GM12878 (cell line): Measurements from ENCODE around the gene TUBB. TPM values are rescaled to one million over a fixed set of nuclear protein-coding genes. Genes with fewer than 3 reads are reported as not detected.
A peak's percentile ranks its signal among the peaks of the same experiment; 100 is the strongest.

Experiments used
- ATAC-seq: fragments of 200-7000 bp; cut with Tn5 transposase; 3 replicates; pipeline ENCODE4 v1.9.1; 2020; ENCODE audit warnings: mild to moderate bottlenecking, moderate library complexity
- BruUV-seq: library from RNA; stranded (reverse); fragments of 400-500 nt; replicated peaks from 2 replicates; lab custom pipeline; 2021; lab: Mats Ljungman, UMichigan
- CTCF ChIA-PET: fragments of 300-600 bp; sonication (Branson Sonifier 250); formaldehyde crosslinking; extraction: SDS; loops from one replicate; lab custom pipeline; 2021; ENCODE audit warnings: inconsistent platforms; lab: Yijun Ruan, JAX
- POLR2A ChIA-PET: fragments of 350-600 bp; formaldehyde crosslinking; extraction: SDS; loops from one replicate; lab custom pipeline; 2021; ENCODE audit warnings: inconsistent platforms; lab: Charles Lee
- RAD21 ChIA-PET: fragments of 300-600 bp; sonication (Branson Sonifier 250); formaldehyde crosslinking; loops from one replicate; lab custom pipeline; 2023; ENCODE audit warnings: antibody characterized with exemption; ENCODE audit not compliant: unreplicated experiment; lab: Charles Lee
- SMC1A ChIA-PET: fragments of 300-600 bp; sonication (Branson Sonifier 250); formaldehyde crosslinking; loops from one replicate; lab custom pipeline; 2023; ENCODE audit not compliant: unreplicated experiment, uncharacterized antibody; lab: Charles Lee
- DNase-seq: peaks from one replicate; pipeline ENCODE4 v3.0.0-alpha.2; 2011; ENCODE audit warnings: low read depth, low spot score
- FAIRE-seq: peaks from 3 replicates; lab custom pipeline; 2011; peaks lifted over from hg19 to GRCh38; lab: Jason Lieb, UNC
- H2AFZ ChIP-seq: 2 replicates; pipeline ENCODE4 v1.6.0; 2011; ENCODE audit warnings: low read depth, low read length, control low read depth; ENCODE audit not compliant: control insufficient read depth
- H3K27ac ChIP-seq: 2 replicates; pipeline ENCODE4 v1.5.1; 2011; ENCODE audit warnings: control low read depth; ENCODE audit not compliant: control insufficient read depth, insufficient read depth
- H3K27me3 ChIP-seq, 2 experiments: replicated peaks in 1 of 2; 2 replicates each; pipeline versions ENCODE4 v1.6.0 to v1.6.1; 2011; ENCODE audit warnings: low read length in 1 of 2; ENCODE audit not compliant: control insufficient read depth in 2 of 2, insufficient read depth in 2 of 2
- H3K36me3 ChIP-seq, 2 experiments: 2 replicates each; pipeline ENCODE4 v1.5.1; 2011; ENCODE audit warnings: low read length in 1 of 2; ENCODE audit not compliant: control insufficient read depth in 2 of 2, insufficient read depth in 2 of 2
- H3K4me1 ChIP-seq: 2 replicates; pipeline ENCODE4 v1.6.1; 2011; ENCODE audit warnings: mild to moderate bottlenecking, low read length, moderate library complexity, mixed read lengths; ENCODE audit not compliant: control insufficient read depth, insufficient read depth
- H3K4me2 ChIP-seq: 2 replicates; pipeline ENCODE4 v1.6.0; 2011; ENCODE audit warnings: control low read depth; ENCODE audit not compliant: control insufficient read depth, insufficient read depth
- H3K4me3 ChIP-seq: fragments of 200-600 bp; sonication (generic); 2 replicates; pipeline ENCODE4 v1.5.1; 2016
- H3K79me2 ChIP-seq: 2 replicates; pipeline ENCODE4 v1.6.0; 2011; ENCODE audit warnings: low read length; ENCODE audit not compliant: control insufficient read depth, insufficient read depth
- H3K9ac ChIP-seq: 2 replicates; pipeline ENCODE4 v1.8.0; 2011; ENCODE audit warnings: low read length, control low read depth, mixed read lengths; ENCODE audit not compliant: control insufficient read depth, insufficient read depth
- H3K9me3 ChIP-seq: replicated peaks from 3 replicates; pipeline ENCODE4 v1.5.1; 2011; ENCODE audit warnings: mild to moderate bottlenecking, low read length; ENCODE audit not compliant: control insufficient read depth, insufficient read depth
- H4K20me1 ChIP-seq: 2 replicates; pipeline ENCODE4 v1.6.0; 2011; ENCODE audit not compliant: control insufficient read depth, insufficient read depth
- TCF3 ChIP-seq: IDR thresholded peaks from 2 replicates; pipeline ENCODE4 v1.6.1; 2012; ENCODE audit warnings: low read depth, mild to moderate bottlenecking, low read length, borderline replicate concordance; ENCODE audit not compliant: insufficient read depth
- ZNF384 ChIP-seq: IDR thresholded peaks from 2 replicates; pipeline ENCODE4 v1.6.1; 2012; ENCODE audit warnings: low read depth, mild to moderate bottlenecking, low read length, improper control_type of control experiment, borderline replicate concordance
- ZSCAN29 ChIP-seq: fragments of 450-650 bp; IDR thresholded peaks from 2 replicates; pipeline ENCODE4 v1.6.1; 2017; ENCODE audit warnings: mild to moderate bottlenecking, moderate library complexity
- WGBS: methylation state at CpG from one replicate; pipeline ENCODE4 v1.1.6; 2016; ENCODE audit warnings: low lambda C conversion rate; ENCODE audit not compliant: insufficient replicate concordance, insufficient coverage; ENCODE audit errors: missing lambda C conversion rate; 5-methylcytosine and 5-hydroxymethylcytosine counted together
- in situ Hi-C: fragments of 300-500 bp; cut with MboI; formaldehyde crosslinking; loops from 9 replicates; pipeline ENCODE4 v1.14.3; 2018; ENCODE audit warnings: mixed read lengths
- intact Hi-C: fragments of 100-400 bp; cut with micrococcal nuclease; formaldehyde crosslinking; loops from one replicate; pipeline ENCODE4 v1.14.2; 2022; ENCODE audit not compliant: unreplicated experiment
- polyA plus RNA-seq, 11 experiments: library from polyadenylated mRNA; depleted of rRNA in 4 of 11; unstranded in 6 of 11; stranded (reverse) in 5 of 11; fragments of >200 nt; fragmentation: Nextera tagmentation in 4 of 11; fragmentation: Illumina TruSeq in 1 of 11; extraction: Ambion mirVana in 4 of 11; extraction: Trizol in 1 of 11; gene quantifications; 1 replicate in 1 of 11; 2 replicates in 10 of 11; pipeline versions ENCODE4 v1.2.1 to v1.2.3, GENCODE V29; 2011 to 2016; ENCODE audit warnings: inconsistent platforms in 2 of 11, missing spikeins in 2 of 11, low read depth in 1 of 11
- total RNA-seq, 4 experiments: library from RNA; depleted of rRNA in 3 of 4; stranded (reverse); fragments of >200 nt in 3 of 4; fragmentation: Illumina TruSeq in 1 of 4; extraction: Trizol in 1 of 4; gene quantifications; 2 replicates each; pipeline versions ENCODE4 v1.2.1 to v1.2.3, GENCODE V29; 2013 to 2021
- TF ChIP-seq, protein P1 (sequence below): fragments of 450-650 bp; IDR thresholded peaks from 2 replicates; pipeline ENCODE4 v1.6.1; 2017; ENCODE audit warnings: mild to moderate bottlenecking, low read depth, inconsistent platforms; ENCODE audit not compliant: poor library complexity, severe bottlenecking

TUBB gene
- total and polyA plus RNA-seq, 10 of the 15 experiments (the other 5 are each of a cell fraction or from before 2014, with no cell fraction given): 1,039 to 3,052 (median 1,656) TPM

DNA sequence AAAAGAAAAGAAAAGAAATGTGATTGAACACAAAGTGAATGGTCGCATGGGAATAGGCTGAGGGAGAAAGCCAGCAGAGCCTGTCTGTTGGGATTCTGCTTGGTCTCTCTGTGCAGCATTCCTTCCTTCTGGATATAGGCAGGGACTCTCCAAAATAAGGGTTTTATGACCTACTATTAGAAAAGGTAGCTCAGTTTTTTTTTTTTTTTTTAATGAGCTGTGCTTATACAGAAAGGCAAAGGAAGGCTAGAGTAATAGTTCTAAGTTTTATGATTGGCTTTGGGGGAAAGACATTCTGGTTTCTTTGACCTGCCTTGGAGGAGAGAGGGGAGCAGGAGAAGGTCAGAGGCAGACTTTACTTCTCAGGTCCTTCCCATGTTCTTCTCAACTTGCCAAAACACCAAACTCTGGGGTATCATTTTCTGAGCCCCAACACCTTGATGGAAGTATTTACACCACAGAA, 43.0 kb downstream of the TUBB start:
- ChIA-PET CTCF (interaction anchor here (1.2 to 2.7 kb wide), 11 partner anchors 10 to 59 kb away, joined by 3 to 12 read pairs (median 6); partner anchors contain the start of gene IER3), SMC1A (interaction anchor here (1.0 to 9.7 kb wide), 7 partner anchors 19 to 53 kb away, joined by 4 to 217 read pairs (median 6); partner anchors contain the start of gene FLOT1), POLR2A (interaction anchor here (0.6 to 4.2 kb wide), 10 partner anchors 16 to 148 kb away, joined by 3 to 49 read pairs (median 4); partner anchors contain the start of genes FLOT1 and MDC1)
- DNase-seq (no peak), ATAC-seq (no peak), FAIRE-seq (no peak)
- no peak overlapping the region for H3K27ac ChIP-seq
- in situ Hi-C loops: no loop called here
- H3K4me1 ChIP-seq: peaks cover 33% of the 10 kb centered on the region
- H3K4me2 ChIP-seq: no peak overlapping the region
- no peak overlapping the region for H2AFZ ChIP-seq
- H3K9ac ChIP-seq: no peak overlapping the region
- no peak overlapping the region for H3K4me3 ChIP-seq
- intact Hi-C loops: no loop called here
- TF ChIP-seq ZSCAN29: no peak
- TF ChIP-seq ZNF384: peak; percentile 60; the same call in 1 of the 2 replicates
- TF ChIP-seq, protein P1, sequence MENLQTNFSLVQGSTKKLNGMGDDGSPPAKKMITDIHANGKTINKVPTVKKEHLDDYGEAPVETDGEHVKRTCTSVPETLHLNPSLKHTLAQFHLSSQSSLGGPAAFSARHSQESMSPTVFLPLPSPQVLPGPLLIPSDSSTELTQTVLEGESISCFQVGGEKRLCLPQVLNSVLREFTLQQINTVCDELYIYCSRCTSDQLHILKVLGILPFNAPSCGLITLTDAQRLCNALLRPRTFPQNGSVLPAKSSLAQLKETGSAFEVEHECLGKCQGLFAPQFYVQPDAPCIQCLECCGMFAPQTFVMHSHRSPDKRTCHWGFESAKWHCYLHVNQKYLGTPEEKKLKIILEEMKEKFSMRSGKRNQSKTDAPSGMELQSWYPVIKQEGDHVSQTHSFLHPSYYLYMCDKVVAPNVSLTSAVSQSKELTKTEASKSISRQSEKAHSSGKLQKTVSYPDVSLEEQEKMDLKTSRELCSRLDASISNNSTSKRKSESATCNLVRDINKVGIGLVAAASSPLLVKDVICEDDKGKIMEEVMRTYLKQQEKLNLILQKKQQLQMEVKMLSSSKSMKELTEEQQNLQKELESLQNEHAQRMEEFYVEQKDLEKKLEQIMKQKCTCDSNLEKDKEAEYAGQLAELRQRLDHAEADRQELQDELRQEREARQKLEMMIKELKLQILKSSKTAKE: no peak
- TF ChIP-seq TCF3: no peak
- TF ChIP-seq, all 136 proteins: peak for 1
- Histone ChIP-seq H3K9me3 (no peaks in the 10 kb centered on the region; the same call in 2 of the 3 replicates), H3K36me3 (no peaks in the 10 kb centered on the region), H3K79me2 (no peaks in the 10 kb centered on the region), H3K27me3 (no peaks in the 10 kb centered on the region), H4K20me1 (no peaks in the 10 kb centered on the region)
- RAD21 ChIA-PET: interaction anchor here (0.7 to 2.7 kb wide), 7 partner anchors 11 to 84 kb away, joined by 3 to 19 read pairs (median 5); partner anchors contain the start of gene FLOT1
- BruUV-seq: TSS peak; percentile 91
- 100% methylated on average over 1 of the region's 1 CpG for WGBS
